Fibroblast of mammary gland (primary cell): ENCODE measurements around the gene BTRC.

ENCODE experiments used
- DNase-seq: peaks from one replicate; pipeline ENCODE4 v3.0.0-alpha.2; 2010; ENCODE audit warnings: low read depth
- H3K4me3 ChIP-seq: 2 replicates; pipeline ENCODE4 v1.5.1; 2011; ENCODE audit warnings: low read depth, mild to moderate bottlenecking, low read length, moderate library complexity; ENCODE audit not compliant: control insufficient read depth
- CTCF ChIP-seq: conservative IDR thresholded peaks from 2 replicates; pipeline ENCODE4 v1.5.1; 2011; ENCODE audit warnings: low read depth, low read length, inconsistent platforms; ENCODE audit not compliant: control insufficient read depth, insufficient read depth

Gene BTRC

GRCh38 chr10:101564490-101564991 is 210.6 kb downstream of the BTRC start:
- DNase-seq, result no peak
- H3K4me3 ChIP-seq, result no peak overlapping the region
- no peak for TF ChIP-seq CTCF

- no peak overlapping the region for H3K4me3 ChIP-seq
- no peak for DNase-seq
- no peak for TF ChIP-seq CTCF
These were observed 211.5 kb downstream of the BTRC start for GRCh38 chr10:101565370-101565900.

- no peak for DNase-seq
- no peak for TF ChIP-seq CTCF
- H3K4me3 ChIP-seq, result no peak overlapping the region
These were observed 212.0 kb downstream of the BTRC start for GRCh38 chr10:101565936-101566332.

- no peak for DNase-seq
- no peak overlapping the region for H3K4me3 ChIP-seq
- TF ChIP-seq CTCF, result no peak
These were observed 212.6 kb downstream of the BTRC start for GRCh38 chr10:101566333-101567164.

- no peak overlapping the region for H3K4me3 ChIP-seq
- no peak for TF ChIP-seq CTCF
- DNase-seq, result no peak
These were observed 213.4 kb downstream of the BTRC start for GRCh38 chr10:101567165-101568006.

- no peak for TF ChIP-seq CTCF
- no peak overlapping the region for H3K4me3 ChIP-seq
- DNase-seq, result no peak
These were observed 214.2 kb downstream of the BTRC start for GRCh38 chr10:101568054-101568745.
